NCI-H2196 treated with DMSO at 0.1 percent for 48 hours (cell line): ENCODE data around the gene KRT79.

Source experiments
- DNase-seq: peaks from one replicate; lab custom pipeline; 2025; ENCODE audit not compliant: unreplicated experiment; lab: John Stamatoyannopoulos, UW

KRT79 gene

DNA sequence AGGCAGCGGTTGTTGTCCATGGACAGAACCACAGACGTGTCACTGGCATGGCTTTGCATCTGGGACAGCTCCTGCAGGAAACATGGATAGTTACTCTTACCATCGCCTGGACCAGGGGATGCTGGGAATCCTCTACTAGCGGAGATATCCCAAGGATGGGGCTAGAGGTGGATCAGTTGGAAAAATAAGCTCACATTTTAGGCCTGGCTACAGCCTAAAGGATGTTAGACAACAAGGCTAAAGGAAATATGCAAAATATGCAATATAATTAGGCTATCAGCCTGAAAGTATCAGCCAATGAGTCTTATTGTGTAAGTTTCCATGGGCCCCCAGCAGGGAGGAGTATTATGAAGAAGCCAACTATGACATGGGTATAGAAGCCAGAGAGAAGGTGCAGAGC is 61.9 kb downstream of the KRT79 start:
- no peak for DNase-seq

DNA sequence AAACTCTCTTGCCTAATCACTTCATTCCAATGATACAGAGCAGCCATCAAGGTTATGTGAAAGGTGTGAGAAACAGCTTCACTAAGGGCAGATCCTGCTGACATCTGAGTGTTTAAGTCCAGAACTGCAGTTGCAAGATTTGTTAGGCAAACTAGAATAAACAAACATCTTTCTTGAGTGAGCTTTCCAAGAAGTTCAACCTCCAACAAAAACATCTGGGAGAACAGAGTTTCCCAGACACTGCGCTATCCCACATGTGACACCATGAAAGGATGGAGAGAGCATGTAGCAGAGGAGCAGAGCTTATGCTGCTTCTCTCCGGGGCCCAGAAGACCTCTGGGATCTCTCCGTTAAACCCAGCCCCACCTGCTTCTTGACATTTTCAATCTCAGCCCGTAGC is 62.6 kb downstream of the KRT79 start:
- DNase-seq: no peak
